ENCODE data around the gene CBLN3.

GRCh38 chr14:24465368-24465767, 35.9 kb upstream of the CBLN3 start:
- TF ChIP-seq POLR2A (IDR thresholded peaks at IDR 0.05): no peak
- no peak for TF ChIP-seq CTCF (IDR thresholded peaks at IDR 0.05)
